Measurements from ENCODE around the gene CCBE1. TPM values are rescaled to one million over a fixed set of nuclear protein-coding genes. Genes with fewer than 3 reads are reported as not detected.

The CCBE1 gene
- total RNA-seq, 1 donor from 2014 or later: 1.2 TPM

- no peak for DNase-seq (ENCODE audit: low spot score)
- TF ChIP-seq CTCF (IDR thresholded peaks at IDR 0.05; ENCODE audit: unreplicated experiment): no peak
- Mint-ChIP-seq H3K27ac (ENCODE audit: unreplicated experiment) (no peak overlapping the region), H3K27me3 (ENCODE audit: unreplicated experiment) (no peaks in the 10 kb centered on the region), H3K9me3 (ENCODE audit: unreplicated experiment) (no peaks in the 10 kb centered on the region), H3K4me3 (ENCODE audit: unreplicated experiment) (no peak overlapping the region), H3K4me1 (ENCODE audit: unreplicated experiment) (no peaks in the 10 kb centered on the region), H3K36me3 (ENCODE audit: low read depth, unreplicated experiment) (no peaks in the 10 kb centered on the region)
Observed at GRCh38 chr18:59484561-59485328, 212.5 kb downstream of the CCBE1 start.

- Mint-ChIP-seq H3K4me1 (ENCODE audit: unreplicated experiment) (no peaks in the 10 kb centered on the region), H3K27ac (ENCODE audit: unreplicated experiment) (no peak overlapping the region), H3K4me3 (ENCODE audit: unreplicated experiment) (no peak overlapping the region), H3K27me3 (ENCODE audit: unreplicated experiment) (no peaks in the 10 kb centered on the region), H3K36me3 (ENCODE audit: low read depth, unreplicated experiment) (no peaks in the 10 kb centered on the region), H3K9me3 (ENCODE audit: unreplicated experiment) (no peaks in the 10 kb centered on the region)
- no peak for DNase-seq (ENCODE audit: low spot score)
- TF ChIP-seq CTCF (IDR thresholded peaks at IDR 0.05; ENCODE audit: unreplicated experiment): no peak
Observed at GRCh38 chr18:59484131-59484530, 213.1 kb downstream of the CCBE1 start.

- Mint-ChIP-seq H3K4me1 (ENCODE audit: unreplicated experiment) (peaks cover 3% of the 10 kb centered on the region), H3K36me3 (ENCODE audit: low read depth, unreplicated experiment) (no peaks in the 10 kb centered on the region)
Observed at GRCh38 chr18:59481436-59481835, 215.8 kb downstream of the CCBE1 start.

GRCh38 chr18:59479776-59480175 is 217.4 kb downstream of the CCBE1 start:
- Mint-ChIP-seq H3K27ac (ENCODE audit: unreplicated experiment) (no peak overlapping the region), H3K36me3 (ENCODE audit: low read depth, unreplicated experiment) (no peaks in the 10 kb centered on the region), H3K27me3 (ENCODE audit: unreplicated experiment) (no peaks in the 10 kb centered on the region), H3K4me1 (ENCODE audit: unreplicated experiment) (peaks cover 3% of the 10 kb centered on the region), H3K9me3 (ENCODE audit: unreplicated experiment) (no peaks in the 10 kb centered on the region), H3K4me3 (ENCODE audit: unreplicated experiment) (no peak overlapping the region)
- DNase-seq (ENCODE audit: low spot score): no peak
- TF ChIP-seq CTCF (IDR thresholded peaks at IDR 0.05; ENCODE audit: unreplicated experiment): no peak

More at GRCh38 chr18:59481436-59481835, 215.8 kb downstream of the CCBE1 start:
- Mint-ChIP-seq H3K9me3 (ENCODE audit: unreplicated experiment) (no peaks in the 10 kb centered on the region), H3K27me3 (ENCODE audit: unreplicated experiment) (no peaks in the 10 kb centered on the region), H3K27ac (ENCODE audit: unreplicated experiment) (no peak overlapping the region), H3K4me3 (ENCODE audit: unreplicated experiment) (no peak overlapping the region)
- no peak for DNase-seq (ENCODE audit: low spot score)
- no peak for TF ChIP-seq CTCF (IDR thresholded peaks at IDR 0.05; ENCODE audit: unreplicated experiment)

GRCh38 chr18:59478591-59478990 is 218.6 kb downstream of the CCBE1 start:
- no peak overlapping the region for H3K4me3 Mint-ChIP-seq (ENCODE audit: unreplicated experiment)
- H3K27ac Mint-ChIP-seq (ENCODE audit: unreplicated experiment): no peak overlapping the region
- no peak for TF ChIP-seq CTCF (IDR thresholded peaks at IDR 0.05; ENCODE audit: unreplicated experiment)
- no peaks in the 10 kb centered on the region for H3K9me3 Mint-ChIP-seq (ENCODE audit: unreplicated experiment)
- peaks cover 3% of the 10 kb centered on the region for H3K4me1 Mint-ChIP-seq (ENCODE audit: unreplicated experiment)
- H3K27me3 Mint-ChIP-seq (ENCODE audit: unreplicated experiment): no peaks in the 10 kb centered on the region
- DNase-seq (ENCODE audit: low spot score): no peak
- H3K36me3 Mint-ChIP-seq (ENCODE audit: low read depth, unreplicated experiment): no peaks in the 10 kb centered on the region
